PC-9 (cell line): ENCODE data around the gene MRPL49.

Source experiments
- EZH2 ChIP-seq: fragments of 200-600 bp; sonication (generic); IDR thresholded peaks from 2 replicates; pipeline ENCODE4 v1.8.0; 2017; ENCODE audit warnings: antibody characterized with exemption, low read depth
- TF ChIP-seq, protein P1 (sequence below): fragments of 200-600 bp; sonication (generic); conservative IDR thresholded peaks from 2 replicates; pipeline ENCODE4 v1.6.1; 2017; ENCODE audit warnings: mixed run types, antibody characterized with exemption, mild to moderate bottlenecking, moderate library complexity

DNA sequence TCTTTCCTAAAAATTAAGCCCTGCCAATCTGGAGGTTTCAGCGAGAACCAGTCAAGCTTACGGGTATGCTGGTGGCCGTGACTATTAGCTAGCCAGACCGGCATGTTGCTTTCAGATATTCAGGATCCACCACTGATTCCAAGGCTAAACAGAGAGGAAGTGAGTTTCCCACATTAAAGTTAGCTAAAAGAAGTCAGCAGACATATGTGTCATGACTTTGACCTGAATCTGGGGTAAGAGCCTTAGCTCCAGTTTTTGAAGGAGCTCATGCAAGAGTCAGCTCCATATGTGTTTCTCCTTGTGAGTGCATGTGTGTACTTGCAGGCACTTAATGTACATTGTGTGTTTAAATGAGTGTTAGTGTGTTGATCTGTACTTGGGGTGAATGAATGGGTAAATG is 36.7 kb upstream of the MRPL49 start:
- TF ChIP-seq, protein P1, sequence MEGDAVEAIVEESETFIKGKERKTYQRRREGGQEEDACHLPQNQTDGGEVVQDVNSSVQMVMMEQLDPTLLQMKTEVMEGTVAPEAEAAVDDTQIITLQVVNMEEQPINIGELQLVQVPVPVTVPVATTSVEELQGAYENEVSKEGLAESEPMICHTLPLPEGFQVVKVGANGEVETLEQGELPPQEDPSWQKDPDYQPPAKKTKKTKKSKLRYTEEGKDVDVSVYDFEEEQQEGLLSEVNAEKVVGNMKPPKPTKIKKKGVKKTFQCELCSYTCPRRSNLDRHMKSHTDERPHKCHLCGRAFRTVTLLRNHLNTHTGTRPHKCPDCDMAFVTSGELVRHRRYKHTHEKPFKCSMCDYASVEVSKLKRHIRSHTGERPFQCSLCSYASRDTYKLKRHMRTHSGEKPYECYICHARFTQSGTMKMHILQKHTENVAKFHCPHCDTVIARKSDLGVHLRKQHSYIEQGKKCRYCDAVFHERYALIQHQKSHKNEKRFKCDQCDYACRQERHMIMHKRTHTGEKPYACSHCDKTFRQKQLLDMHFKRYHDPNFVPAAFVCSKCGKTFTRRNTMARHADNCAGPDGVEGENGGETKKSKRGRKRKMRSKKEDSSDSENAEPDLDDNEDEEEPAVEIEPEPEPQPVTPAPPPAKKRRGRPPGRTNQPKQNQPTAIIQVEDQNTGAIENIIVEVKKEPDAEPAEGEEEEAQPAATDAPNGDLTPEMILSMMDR: no peak
- TF ChIP-seq EZH2: no peak
